GM19193 (cell line): ENCODE data around the gene AKAP13.

ENCODE experiments used
- POLR2A ChIP-seq: IDR thresholded peaks from 4 replicates; pipeline ENCODE4 v1.6.1; 2011; ENCODE audit not compliant: insufficient read depth, insufficient read length; ENCODE audit errors: extremely low read depth

The AKAP13 gene

DNA sequence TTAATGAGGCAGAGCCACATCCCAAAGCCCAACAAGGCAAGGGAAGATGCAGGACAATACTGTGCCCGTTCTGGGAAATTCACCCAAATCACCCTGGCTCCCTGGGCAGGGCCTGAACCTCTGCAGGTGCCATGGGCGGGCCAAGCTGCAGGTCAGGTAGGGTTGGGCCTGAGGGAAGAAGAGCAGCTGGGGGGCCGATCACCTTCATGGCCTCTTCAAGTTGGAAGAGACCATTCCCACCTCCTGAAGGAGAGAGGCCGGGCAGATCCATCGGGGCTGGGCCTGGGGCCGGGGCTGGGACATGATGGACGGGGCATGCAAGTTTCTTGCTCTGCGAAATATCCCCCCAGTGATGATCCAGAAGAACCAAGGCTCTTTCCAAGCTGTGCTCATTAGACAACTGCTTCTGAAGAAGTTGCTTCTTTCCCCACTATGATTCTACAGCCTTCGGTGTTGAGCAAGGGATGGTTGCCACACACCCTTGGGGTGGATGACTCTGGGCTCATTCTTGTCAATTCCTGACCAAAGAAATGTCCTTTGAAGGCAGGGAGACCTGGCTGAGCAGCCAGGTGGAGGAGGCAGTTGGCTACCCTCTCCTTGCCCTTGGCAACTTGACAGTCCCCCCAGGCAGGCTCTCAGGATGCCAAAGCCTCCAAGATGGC is 376.1 kb downstream of the AKAP13 start:
- no peak for TF ChIP-seq POLR2A

DNA sequence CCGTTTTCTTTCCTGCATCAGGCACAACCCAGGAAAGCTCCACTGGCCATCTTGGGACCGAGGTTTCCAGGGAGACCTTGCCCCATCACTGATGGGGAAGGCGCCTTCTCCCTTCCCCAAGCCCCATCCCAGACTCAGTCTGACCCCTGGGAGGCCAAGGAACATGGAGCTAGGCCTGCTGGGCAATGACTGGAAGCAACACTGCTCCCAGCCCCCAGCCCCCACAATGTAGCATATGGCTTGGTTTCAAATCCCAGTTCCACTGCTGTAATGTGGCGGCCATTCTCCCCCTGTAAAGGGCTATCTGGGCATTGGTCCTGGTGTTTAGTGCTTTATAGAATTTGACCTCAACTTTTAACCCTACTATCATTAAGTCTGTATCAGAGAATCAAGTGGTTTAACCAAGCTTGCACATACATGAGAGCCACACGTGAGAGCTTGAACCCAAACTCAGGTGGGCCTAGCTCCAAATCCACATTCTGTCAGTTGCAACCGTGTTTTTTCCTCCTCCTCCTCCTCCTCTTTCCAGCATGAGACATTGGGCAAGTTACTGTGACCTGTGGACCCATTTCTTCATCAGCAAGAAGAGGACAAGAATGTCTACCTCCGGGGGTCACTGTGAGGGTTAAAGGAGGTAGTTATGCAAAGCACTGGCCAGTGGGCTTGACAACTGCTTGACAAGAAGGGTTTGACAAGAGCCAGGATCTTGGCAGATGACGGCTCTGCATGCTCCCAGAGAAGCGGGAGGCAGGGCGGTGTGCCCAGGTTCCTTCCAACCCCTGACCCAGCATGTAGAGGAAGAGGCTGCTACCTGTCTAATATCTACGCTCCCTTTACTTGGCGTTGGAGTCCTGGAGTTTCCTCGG is 376.9 kb downstream of the AKAP13 start:
- TF ChIP-seq POLR2A, result no peak

DNA sequence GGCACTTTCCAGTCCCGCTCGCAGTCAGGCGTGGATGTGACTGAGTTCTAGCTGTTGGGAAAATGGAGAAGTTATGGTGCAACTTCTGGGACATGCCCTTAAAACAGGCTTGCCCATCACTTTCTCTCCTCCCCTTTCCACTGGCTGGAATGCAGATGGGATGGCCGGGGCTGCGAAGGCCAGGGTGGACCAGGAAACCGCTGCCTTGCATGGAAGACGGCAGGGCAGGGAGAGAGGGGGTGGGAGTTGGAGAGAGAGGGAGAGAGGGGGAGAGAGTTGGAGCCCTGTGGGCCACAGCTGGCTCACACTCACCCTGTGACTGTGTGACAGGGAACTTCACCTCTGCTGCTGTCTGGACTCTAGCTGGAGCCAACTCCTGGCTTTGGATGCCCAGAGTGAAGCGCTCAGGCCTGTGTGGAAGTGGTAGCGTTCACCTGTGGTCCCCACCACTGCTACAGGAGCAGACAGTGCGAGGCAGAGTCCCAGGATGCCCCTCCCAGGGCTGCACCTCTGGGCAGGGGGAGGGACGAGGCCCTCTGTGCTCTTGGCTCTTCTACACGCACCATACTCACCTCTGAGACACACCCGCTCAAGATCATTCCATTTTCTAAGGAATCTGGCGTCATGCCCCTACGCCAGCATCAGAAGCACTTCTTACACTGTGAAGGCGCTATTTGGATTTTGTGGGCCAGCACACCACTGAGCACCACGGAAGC is 377.7 kb downstream of the AKAP13 start:
- TF ChIP-seq POLR2A, result no peak

DNA sequence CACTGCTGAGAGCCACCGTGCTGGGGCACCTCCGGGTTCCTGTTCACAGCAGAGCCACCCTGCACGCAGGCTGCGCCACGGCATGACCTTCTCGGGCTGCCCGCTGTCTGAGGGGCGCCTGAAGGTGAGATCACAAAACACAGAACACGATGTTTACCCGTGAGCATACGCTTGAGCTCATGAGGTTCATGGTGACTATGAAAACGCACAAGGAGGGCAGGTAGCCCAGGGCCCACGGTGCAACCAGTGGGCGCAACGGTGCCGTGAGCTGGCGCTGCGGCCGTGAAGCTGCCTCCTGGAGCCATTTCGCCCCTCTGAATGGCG is 378.2 kb downstream of the AKAP13 start:
- TF ChIP-seq POLR2A, result no peak

DNA sequence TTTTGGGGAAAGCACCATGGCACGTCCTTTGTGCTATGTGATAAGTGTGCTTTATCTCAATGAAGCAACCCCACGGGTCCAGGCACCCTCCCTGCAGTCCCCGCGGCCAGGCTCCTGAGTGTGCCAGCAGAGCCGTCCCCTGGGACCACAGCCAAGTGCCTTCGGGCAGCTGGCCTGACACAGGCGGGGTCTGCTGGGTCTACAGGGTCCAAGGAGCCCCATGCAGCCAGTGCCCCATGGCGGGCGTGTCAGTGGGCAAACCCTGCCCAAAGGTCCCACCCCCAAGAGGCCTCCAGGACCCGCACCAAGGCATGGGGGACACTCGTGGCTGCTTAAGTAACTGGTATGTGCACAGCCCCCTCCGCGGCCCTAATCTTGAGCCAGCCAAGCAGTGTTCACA is 379.0 kb downstream of the AKAP13 start:
- TF ChIP-seq POLR2A, result no peak

DNA sequence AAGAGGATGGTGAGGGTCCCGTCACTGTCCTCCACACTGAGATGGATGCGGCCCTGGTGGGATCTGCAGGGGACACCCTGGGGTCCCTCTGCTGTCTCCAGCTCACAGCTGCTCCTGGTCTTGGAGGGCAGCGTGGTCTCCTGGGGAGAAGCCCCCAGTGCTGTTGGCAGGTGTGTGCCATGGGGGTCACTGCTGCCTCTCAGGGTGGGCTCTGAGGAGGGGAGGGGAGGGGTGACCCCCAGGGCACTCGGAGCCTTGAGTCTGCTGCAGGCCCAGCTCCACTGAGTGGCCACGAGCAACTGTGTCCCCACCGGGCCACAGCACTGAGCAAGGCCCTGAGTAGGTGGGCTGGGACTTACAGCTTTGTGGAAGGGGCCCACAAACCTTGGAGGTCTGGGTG is 379.6 kb downstream of the AKAP13 start:
- no peak for TF ChIP-seq POLR2A

DNA sequence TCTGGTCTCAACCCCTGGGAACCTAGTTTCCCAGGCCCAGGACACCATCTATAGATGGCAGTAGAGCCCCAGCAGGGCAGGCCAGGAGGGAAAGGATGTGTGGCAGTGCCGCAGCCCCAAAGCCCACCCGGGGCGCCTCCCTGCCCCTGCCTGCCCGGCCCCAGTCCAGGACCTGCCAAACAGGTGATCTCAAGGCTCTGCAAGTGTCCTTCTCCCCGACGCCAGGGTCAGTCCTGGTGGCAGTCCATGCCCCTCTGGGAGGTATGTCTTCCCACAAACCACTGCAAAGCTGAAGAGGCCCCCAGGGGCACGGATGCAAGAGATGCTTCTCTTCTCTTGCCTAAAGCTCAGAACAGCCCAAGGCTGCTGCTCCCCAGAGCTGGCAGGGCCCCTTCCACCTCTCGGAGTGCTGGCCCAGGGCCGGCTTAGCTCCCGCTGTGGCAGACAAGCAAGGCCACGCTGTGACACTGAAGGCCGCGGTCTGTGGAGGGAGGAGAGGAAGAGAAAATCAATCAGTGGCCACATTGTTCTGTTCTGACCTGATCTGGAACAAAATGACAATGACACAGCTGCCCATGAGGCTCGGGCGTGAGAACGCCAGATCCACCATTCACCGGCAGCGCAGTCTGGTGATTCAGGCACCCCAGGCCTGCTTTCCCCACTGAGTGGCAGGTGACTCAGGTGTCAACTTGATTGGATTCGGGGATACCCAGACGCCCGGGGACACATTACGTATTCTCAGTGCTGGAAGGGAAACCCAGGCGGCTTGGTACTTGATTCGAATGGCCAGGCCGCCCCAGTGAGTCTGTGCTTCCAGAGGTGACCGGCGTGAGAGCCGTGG is 380.3 kb downstream of the AKAP13 start:
- no peak for TF ChIP-seq POLR2A

DNA sequence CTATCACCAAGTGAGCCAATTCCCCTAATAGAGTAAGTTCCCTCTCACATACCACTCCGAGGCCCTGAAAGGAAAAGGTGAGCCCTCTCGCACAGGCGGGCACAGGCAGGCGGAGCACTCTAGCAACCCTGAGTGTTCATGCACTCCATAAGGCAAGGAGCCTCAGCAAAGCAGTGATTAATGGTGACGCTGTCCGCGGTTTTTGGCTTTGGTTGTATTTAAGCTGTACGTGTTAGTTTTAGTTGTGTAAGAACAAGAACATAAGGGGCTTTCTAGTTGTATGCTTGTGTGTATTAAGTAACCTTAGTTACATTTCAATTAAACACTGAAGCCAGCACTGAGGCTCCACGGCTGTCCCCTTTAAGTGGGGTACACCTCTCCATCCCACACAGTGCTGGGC is 381.2 kb downstream of the AKAP13 start:
- TF ChIP-seq POLR2A, result no peak

DNA sequence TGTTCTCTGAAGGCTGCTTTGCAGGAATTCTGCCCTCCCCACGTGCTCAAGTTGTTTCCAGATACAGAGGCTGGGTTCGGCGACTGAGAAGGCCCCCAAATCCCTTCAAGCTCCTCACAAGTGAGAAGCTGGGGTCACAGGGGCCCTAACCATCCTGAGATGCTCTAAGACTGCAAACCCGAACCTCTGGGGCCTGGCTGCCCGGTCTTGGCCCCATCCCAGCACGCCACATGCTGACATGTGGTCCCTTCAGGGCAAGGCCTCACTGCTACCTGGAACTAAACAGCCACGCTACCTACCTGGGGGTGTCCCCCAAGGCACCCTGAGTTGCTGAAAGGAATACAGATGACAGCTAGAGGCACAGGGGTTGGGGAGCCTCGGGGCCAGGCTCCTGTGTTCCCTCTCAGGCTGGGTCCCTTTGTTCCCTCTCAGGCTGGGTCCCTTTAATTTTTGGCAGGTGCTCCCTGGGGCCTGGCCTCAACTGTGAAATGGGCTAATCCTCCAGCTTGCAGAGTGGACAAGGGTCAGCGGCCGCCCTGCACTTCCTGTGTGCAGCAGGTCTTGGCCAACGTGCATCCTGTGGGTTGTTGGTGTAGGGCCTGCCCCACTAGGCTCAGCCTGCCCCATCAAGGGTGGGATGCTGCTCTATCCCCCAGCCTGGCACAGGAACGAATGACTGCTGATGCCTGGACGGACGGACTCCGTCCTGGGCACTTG is 381.8 kb downstream of the AKAP13 start:
- no peak for TF ChIP-seq POLR2A

DNA sequence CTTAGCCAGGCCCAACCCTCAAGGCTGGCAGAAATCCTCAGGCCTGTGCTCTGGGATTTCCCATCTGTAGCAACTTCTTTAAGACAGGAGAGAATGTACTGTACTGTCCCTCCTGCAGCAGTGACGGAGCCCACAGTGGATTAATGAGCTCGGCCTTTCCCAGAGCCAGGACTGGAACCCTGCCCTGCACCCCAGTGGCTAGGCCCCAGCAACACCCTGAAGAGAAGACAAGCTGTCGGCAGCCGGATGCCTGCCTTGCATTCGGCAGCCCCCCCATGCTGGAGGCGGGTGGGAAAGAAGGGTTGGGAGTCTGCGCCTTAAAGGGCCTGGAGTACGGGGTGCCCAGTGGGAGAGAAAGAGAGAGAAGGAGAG is 382.3 kb downstream of the AKAP13 start:
- no peak for TF ChIP-seq POLR2A

DNA sequence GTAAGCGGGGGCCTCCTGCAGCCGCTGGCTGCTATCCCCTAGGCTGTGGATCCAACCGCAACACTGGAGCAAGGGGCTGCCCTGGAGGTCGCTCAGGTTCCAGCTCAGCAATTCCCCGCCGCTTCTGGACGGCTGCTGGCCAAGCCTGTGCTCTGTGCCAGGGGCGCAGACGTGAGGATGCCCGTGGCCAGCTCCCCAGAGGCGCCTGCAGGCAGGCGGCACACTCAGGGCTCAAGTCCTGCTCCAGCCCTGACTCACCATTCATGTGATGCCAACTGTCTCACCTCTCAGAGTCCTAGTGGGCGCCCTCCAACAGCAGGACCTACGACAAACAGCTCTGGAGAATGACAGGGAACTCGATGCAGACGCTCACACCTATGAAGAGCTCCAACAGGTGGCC is 382.8 kb downstream of the AKAP13 start:
- no peak for TF ChIP-seq POLR2A

DNA sequence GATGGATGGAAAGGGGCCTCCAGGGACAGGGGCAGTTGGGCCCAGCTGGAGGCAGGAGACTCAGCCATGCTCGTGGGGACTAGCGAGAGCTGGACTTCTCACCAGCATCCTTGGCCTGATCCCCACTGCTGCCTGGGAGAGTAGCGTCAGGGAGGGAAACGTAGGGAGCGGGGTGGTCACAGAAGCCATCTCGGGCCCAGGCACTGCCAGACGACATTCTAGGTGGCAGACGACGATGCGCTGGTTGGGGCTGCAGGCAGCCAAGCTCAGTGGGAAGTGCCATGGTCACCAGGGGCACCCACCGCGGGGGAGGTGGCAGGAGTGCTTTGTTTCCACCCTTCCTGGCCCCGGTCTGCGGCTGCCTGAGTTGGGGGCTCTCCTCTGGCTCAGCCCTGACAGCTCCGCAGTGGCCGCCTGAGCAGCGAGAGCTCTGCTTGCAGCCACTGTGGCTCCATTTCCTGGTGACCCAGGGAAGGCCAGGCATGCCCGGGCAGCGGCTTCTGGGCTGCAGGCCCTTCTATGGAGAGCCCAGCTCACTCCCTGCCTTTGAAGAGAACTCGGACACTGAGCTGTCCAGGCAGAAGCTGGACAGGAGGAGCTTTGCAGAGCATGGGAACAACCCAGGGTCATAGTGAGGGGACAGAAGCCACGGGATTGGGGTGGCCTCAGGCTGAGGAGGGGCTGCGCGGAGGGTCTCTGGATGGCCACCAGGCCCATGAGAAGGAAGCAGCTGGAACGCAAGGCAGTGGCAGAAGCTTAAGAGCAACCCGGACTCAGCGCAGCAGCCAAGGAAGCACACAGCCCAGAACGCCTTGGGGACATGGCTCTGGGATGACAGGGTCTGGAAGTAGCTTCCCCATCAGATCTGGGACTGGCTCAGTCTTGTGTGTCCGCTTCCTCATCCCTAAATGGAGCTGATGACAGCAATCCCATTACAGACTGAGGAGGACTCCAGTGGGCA is 383.6 kb downstream of the AKAP13 start:
- no peak for TF ChIP-seq POLR2A

DNA sequence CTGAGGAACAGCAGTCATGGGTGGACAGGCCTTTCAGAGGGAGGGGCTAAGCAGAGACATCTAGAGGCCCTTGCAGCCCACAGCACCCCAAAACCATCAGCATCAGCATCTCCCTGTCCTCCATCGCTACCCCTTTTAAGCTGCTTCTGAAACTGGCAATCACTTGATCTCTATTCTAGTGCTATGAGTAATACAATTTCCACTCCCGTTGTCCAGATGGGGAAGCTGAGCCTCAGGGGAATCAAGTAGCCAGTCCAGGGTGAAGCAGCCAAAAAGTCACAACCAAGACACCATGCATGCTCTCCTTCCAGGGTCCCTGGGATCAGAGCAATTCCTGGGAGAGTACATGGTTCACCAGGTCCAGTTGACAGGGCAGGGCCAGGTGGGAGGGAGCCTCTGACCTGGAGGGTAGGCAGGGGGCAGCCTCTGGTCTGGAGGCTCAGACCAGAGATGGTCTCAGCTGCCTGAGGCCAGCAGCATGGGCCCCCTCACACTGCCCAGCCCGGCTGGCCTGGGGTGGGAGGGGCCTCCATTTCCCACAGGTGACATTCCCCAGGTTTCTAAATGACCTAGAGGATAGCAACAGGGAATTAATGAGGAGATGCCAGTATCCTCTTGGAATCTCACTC is 384.4 kb downstream of the AKAP13 start:
- no peak for TF ChIP-seq POLR2A
